WTC11 (cell line): ENCODE data around the gene EDC4.

Experiments
- ATF2 ChIP-seq: sonication (generic); formaldehyde crosslinking; IDR thresholded peaks from 2 replicates; pipeline ENCODE4 v1.8.1; 2022; ENCODE audit warnings: low read depth, missing genetic modification reagents, borderline replicate concordance
- CREB1 ChIP-seq: sonication (generic); formaldehyde crosslinking; IDR thresholded peaks from 2 replicates; pipeline ENCODE4 v1.8.0; 2023; ENCODE audit warnings: mild to moderate bottlenecking, missing genetic modification reagents
- CTCF ChIP-seq: fragments of 200-600 bp; IDR thresholded peaks from 2 replicates; pipeline ENCODE4 v1.8.0; 2022; ENCODE audit warnings: antibody characterized with exemption
- MAX ChIP-seq: sonication (generic); formaldehyde crosslinking; IDR thresholded peaks from 2 replicates; pipeline ENCODE4 v1.8.0; 2022; ENCODE audit warnings: mild to moderate bottlenecking, missing genetic modification reagents
- NFE2L1 ChIP-seq: sonication (generic); formaldehyde crosslinking; IDR thresholded peaks from 2 replicates; pipeline ENCODE4 v1.8.1; 2023; ENCODE audit warnings: missing genetic modification reagents
- SP1 ChIP-seq: sonication (generic); formaldehyde crosslinking; conservative IDR thresholded peaks from 2 replicates; pipeline ENCODE4 v1.8.1; 2022; ENCODE audit warnings: missing genetic modification reagents
- TP53 ChIP-seq: sonication (generic); formaldehyde crosslinking; IDR thresholded peaks from 2 replicates; pipeline ENCODE4 v1.8.1; 2023; ENCODE audit warnings: mild to moderate bottlenecking, missing genetic modification reagents
- ZNF532 ChIP-seq: fragments of 250-450 bp; sonication (Bioruptor Pico); IDR thresholded peaks from 2 replicates; pipeline ENCODE4 v1.9.0; 2021; ENCODE audit warnings: mild to moderate bottlenecking, borderline replicate concordance
- TF ChIP-seq, protein P1 (sequence below): sonication (generic); formaldehyde crosslinking; conservative IDR thresholded peaks from 2 replicates; pipeline ENCODE4 v1.8.1; 2022; ENCODE audit warnings: mild to moderate bottlenecking, missing genetic modification reagents
- TF ChIP-seq, protein P2 (sequence below): sonication (generic); formaldehyde crosslinking; IDR thresholded peaks from 2 replicates; pipeline ENCODE4 v1.8.0; 2022; ENCODE audit warnings: mild to moderate bottlenecking, missing genetic modification reagents

- TF ChIP-seq MAX (CRISPR knock-in tag), result no peak
- no peak for TF ChIP-seq ATF2 (CRISPR knock-in tag)
- TF ChIP-seq TP53, result no peak
- no peak for TF ChIP-seq ZNF532 (CRISPR knock-in tag)
- TF ChIP-seq NFE2L1 (CRISPR knock-in tag), result no peak
- TF ChIP-seq CTCF, result no peak
- TF ChIP-seq, protein P1, sequence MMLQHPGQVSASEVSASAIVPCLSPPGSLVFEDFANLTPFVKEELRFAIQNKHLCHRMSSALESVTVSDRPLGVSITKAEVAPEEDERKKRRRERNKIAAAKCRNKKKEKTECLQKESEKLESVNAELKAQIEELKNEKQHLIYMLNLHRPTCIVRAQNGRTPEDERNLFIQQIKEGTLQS (CRISPR knock-in tag), result no peak
- TF ChIP-seq, protein P2, sequence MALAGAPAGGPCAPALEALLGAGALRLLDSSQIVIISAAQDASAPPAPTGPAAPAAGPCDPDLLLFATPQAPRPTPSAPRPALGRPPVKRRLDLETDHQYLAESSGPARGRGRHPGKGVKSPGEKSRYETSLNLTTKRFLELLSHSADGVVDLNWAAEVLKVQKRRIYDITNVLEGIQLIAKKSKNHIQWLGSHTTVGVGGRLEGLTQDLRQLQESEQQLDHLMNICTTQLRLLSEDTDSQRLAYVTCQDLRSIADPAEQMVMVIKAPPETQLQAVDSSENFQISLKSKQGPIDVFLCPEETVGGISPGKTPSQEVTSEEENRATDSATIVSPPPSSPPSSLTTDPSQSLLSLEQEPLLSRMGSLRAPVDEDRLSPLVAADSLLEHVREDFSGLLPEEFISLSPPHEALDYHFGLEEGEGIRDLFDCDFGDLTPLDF, result no peak
- TF ChIP-seq CREB1, result no peak
- TF ChIP-seq SP1 (CRISPR knock-in tag), result peak; percentile 41; the same call in 1 of the 2 replicates
These were observed 11.8 kb downstream of the EDC4 start, which contains the start of gene NRN1L for GRCh38 chr16:67884684-67885083.
